Measurements from ENCODE around the gene DTX3L. TPM values are rescaled to one million over a fixed set of nuclear protein-coding genes. Genes with fewer than 3 reads are reported as not detected.

DTX3L gene
- total and polyA plus RNA-seq, 2 of the 13 experiments (the other 11 are each of a cell fraction or from before 2014, with no cell fraction given), result 2.5 to 10.9 TPM

DNA sequence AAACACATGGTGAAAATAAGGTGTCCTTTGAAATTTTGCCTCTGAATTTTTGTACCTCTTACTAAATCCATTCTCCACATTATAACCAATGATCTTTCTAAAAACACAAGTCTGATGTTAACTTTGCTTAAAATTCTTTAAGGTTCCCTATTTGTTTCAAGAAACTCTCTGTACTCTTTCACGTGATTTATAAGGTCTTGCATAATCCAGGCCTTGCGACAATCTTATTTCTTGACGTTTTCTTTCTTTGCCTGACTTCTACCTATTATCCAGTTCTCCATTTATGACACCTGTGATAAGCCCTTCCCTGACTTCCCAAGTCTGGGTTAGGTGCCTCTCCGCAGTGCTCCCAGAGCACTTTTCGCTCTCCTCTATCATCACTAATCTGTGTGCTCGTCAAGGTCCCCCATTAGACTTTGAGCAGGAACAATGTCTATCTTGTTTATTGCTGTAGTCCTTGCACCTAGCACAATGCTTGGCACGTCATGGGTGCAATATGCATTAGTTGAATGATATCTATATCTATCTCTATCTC, 25.1 kb upstream of the DTX3L start:
- H3K4me3 ChIP-seq (replicated peaks in 1 of 3; ENCODE audit: insufficient read depth in 1 of 3, low read depth in 2 of 3, low read length in 3 of 3), result no peak overlapping the region
- no peak overlapping the region for H3K27ac ChIP-seq (ENCODE audit: extremely low read length, insufficient read depth, low read length)
- BruUV-seq (replicated peaks), result no TSS peak
- DNase-seq (ENCODE audit: low spot score) (no peak), ATAC-seq (no peak), FAIRE-seq (no peak)
- intact Hi-C loops (cut with micrococcal nuclease; ENCODE audit: unreplicated experiment), result no loop called here
- no peak overlapping the region for H3K4me2 ChIP-seq (ENCODE audit: low read depth, low read length)
- 95% methylated on average over 7 of the region's 7 CpGs for WGBS (ENCODE audit: low lambda C conversion rate)
- no peak for TF ChIP-seq ZNF331 (CRISPR knock-in tag; IDR thresholded peaks at IDR 0.05)
- in situ Hi-C loops (cut with HindIII; ENCODE audit: extremely low pct_ligation_motif_present, low pct_unique_long_range_greater_than_20kb), result no loop called here
- H2AFZ ChIP-seq (ENCODE audit: low read length), result no peak overlapping the region
- no peaks in the 10 kb centered on the region for H3K27me3 ChIP-seq (ENCODE audit: control insufficient read depth in 1 of 2, insufficient read depth in 2 of 2, low read length in 2 of 2)
- H3K9ac ChIP-seq (ENCODE audit: insufficient read depth, low read depth, low read length), result no peak overlapping the region
- ChIA-PET POLR2A (no interaction called here), CTCF (ENCODE audit: low intra/inter-chr PET ratio, low total read pairs) (no interaction called here)
- H3K9me3 ChIP-seq (ENCODE audit: low read length), result no peaks in the 10 kb centered on the region
- no peaks in the 10 kb centered on the region for H3K36me3 ChIP-seq (replicated peaks in 1 of 2; ENCODE audit: control insufficient read depth in 1 of 2, insufficient read depth in 2 of 2, low read length in 2 of 2)
- no peaks in the 10 kb centered on the region for H3K79me2 ChIP-seq (ENCODE audit: insufficient read depth, low read length)
- no peaks in the 10 kb centered on the region for H4K20me1 ChIP-seq (ENCODE audit: insufficient read depth, low read length)
- H3K4me1 ChIP-seq (ENCODE audit: insufficient read depth, low read length), result no peaks in the 10 kb centered on the region

DNA sequence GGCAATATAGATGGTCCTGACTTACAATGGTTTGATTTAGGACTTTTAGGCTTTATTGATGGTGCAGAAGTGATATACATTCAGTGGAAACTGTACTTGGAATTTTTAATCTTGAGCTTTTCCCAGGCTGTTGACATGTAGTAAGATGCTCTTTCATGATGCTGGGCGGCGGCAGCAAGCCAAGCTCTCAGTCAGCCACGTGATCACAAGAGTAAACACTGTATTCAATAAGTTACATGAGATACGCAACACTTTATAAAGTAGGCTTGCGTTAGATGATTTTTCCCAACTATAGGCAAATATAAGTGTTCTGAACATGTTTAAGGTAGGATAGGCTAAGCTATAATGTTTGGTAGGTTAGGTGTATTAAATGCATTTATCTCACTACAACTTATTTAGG, 18.0 kb upstream of the DTX3L start:
- H3K27ac ChIP-seq (ENCODE audit: extremely low read length, insufficient read depth, low read length), result no peak overlapping the region
- no peak for FAIRE-seq
- POLR2A ChIA-PET, result no interaction called here
- no peak overlapping the region for H3K4me2 ChIP-seq (ENCODE audit: low read depth, low read length)
- no peaks in the 10 kb centered on the region for H3K79me2 ChIP-seq (ENCODE audit: insufficient read depth, low read length)
- in situ Hi-C loops (cut with HindIII; ENCODE audit: extremely low pct_ligation_motif_present, low pct_unique_long_range_greater_than_20kb), result no loop called here
- DNase-seq (ENCODE audit: low spot score), result no peak
- no peak overlapping the region for H2AFZ ChIP-seq (ENCODE audit: low read length)
- H3K4me1 ChIP-seq (ENCODE audit: insufficient read depth, low read length), result no peaks in the 10 kb centered on the region
- intact Hi-C loops (cut with micrococcal nuclease; ENCODE audit: unreplicated experiment), result no loop called here
- no peaks in the 10 kb centered on the region for H3K9me3 ChIP-seq (ENCODE audit: low read length)
- ATAC-seq, result no peak
- TF ChIP-seq BHLHE40 (IDR thresholded peaks at IDR 0.05; ENCODE audit: low read length) (no peak), ZNF446 (CRISPR knock-in tag; IDR thresholded peaks at IDR 0.05) (no peak)
- no peaks in the 10 kb centered on the region for H3K36me3 ChIP-seq (replicated peaks in 1 of 2; ENCODE audit: control insufficient read depth in 1 of 2, insufficient read depth in 2 of 2, low read length in 2 of 2)
- H3K9ac ChIP-seq (ENCODE audit: insufficient read depth, low read depth, low read length), result no peak overlapping the region
- H4K20me1 ChIP-seq (ENCODE audit: insufficient read depth, low read length), result no peaks in the 10 kb centered on the region
- no TSS peak for BruUV-seq (replicated peaks)
- no peaks in the 10 kb centered on the region for H3K27me3 ChIP-seq (ENCODE audit: control insufficient read depth in 1 of 2, insufficient read depth in 2 of 2, low read length in 2 of 2)
- CTCF ChIA-PET (ENCODE audit: low intra/inter-chr PET ratio, low total read pairs), result no interaction called here
- no peak overlapping the region for H3K4me3 ChIP-seq (replicated peaks in 1 of 3; ENCODE audit: insufficient read depth in 1 of 3, low read depth in 2 of 3, low read length in 3 of 3)
- WGBS (ENCODE audit: low lambda C conversion rate), result 93% methylated on average over 5 of the region's 5 CpGs

DNA sequence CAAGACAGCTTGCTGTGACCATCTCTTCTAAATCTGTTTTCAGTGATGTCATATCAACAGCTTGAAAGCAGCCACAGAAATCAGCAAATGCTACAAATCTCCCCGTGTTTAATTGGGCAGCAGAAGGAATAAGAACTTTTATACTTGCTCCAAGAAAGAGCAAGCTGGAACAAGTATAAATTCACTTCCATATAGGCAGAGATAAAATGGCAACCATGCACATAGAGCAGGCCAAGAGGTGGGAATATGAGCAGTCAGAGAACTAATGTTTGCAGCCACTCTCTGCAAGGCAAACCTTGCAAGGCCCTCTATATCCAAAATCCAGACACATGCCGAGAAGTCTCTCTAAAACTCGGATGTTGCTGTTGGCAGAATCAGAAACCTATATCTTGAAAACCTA, 16.1 kb upstream of the DTX3L start:
- intact Hi-C loops (cut with micrococcal nuclease; ENCODE audit: unreplicated experiment), result no loop called here
- Histone ChIP-seq H3K9ac (ENCODE audit: insufficient read depth, low read depth, low read length) (no peak overlapping the region), H3K27ac (ENCODE audit: extremely low read length, insufficient read depth, low read length) (no peak overlapping the region), H3K4me1 (ENCODE audit: insufficient read depth, low read length) (no peaks in the 10 kb centered on the region), H3K4me3 (replicated peaks in 1 of 3; ENCODE audit: insufficient read depth in 1 of 3, low read depth in 2 of 3, low read length in 3 of 3) (no peak overlapping the region), H2AFZ (ENCODE audit: low read length) (no peak overlapping the region), H3K79me2 (ENCODE audit: insufficient read depth, low read length) (no peaks in the 10 kb centered on the region), H3K27me3 (ENCODE audit: control insufficient read depth in 1 of 2, insufficient read depth in 2 of 2, low read length in 2 of 2) (no peaks in the 10 kb centered on the region), H3K36me3 (replicated peaks in 1 of 2; ENCODE audit: control insufficient read depth in 1 of 2, insufficient read depth in 2 of 2, low read length in 2 of 2) (no peaks in the 10 kb centered on the region), H4K20me1 (ENCODE audit: insufficient read depth, low read length) (no peaks in the 10 kb centered on the region), H3K4me2 (ENCODE audit: low read depth, low read length) (no peak overlapping the region), H3K9me3 (ENCODE audit: low read length) (no peaks in the 10 kb centered on the region)
- no peak for FAIRE-seq
- POLR2A ChIA-PET, result no interaction called here
- no peak for ATAC-seq
- in situ Hi-C loops (cut with HindIII; ENCODE audit: extremely low pct_ligation_motif_present, low pct_unique_long_range_greater_than_20kb), result no loop called here
- no TSS peak for BruUV-seq (replicated peaks)
- CTCF ChIA-PET (ENCODE audit: low intra/inter-chr PET ratio, low total read pairs), result no interaction called here
- no peak for DNase-seq (ENCODE audit: low spot score)
- WGBS (ENCODE audit: low lambda C conversion rate), result 73% methylated on average over 3 of the region's 3 CpGs
- TF ChIP-seq, protein P1, sequence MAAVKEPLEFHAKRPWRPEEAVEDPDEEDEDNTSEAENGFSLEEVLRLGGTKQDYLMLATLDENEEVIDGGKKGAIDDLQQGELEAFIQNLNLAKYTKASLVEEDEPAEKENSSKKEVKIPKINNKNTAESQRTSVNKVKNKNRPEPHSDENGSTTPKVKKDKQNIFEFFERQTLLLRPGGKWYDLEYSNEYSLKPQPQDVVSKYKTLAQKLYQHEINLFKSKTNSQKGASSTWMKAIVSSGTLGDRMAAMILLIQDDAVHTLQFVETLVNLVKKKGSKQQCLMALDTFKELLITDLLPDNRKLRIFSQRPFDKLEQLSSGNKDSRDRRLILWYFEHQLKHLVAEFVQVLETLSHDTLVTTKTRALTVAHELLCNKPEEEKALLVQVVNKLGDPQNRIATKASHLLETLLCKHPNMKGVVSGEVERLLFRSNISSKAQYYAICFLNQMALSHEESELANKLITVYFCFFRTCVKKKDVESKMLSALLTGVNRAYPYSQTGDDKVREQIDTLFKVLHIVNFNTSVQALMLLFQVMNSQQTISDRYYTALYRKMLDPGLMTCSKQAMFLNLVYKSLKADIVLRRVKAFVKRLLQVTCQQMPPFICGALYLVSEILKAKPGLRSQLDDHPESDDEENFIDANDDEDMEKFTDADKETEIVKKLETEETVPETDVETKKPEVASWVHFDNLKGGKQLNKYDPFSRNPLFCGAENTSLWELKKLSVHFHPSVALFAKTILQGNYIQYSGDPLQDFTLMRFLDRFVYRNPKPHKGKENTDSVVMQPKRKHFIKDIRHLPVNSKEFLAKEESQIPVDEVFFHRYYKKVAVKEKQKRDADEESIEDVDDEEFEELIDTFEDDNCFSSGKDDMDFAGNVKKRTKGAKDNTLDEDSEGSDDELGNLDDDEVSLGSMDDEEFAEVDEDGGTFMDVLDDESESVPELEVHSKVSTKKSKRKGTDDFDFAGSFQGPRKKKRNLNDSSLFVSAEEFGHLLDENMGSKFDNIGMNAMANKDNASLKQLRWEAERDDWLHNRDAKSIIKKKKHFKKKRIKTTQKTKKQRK (IDR thresholded peaks at IDR 0.05; ENCODE audit: low read length), result no peak
- TF ChIP-seq ZNF143 (CRISPR knock-in tag; IDR thresholded peaks at IDR 0.05) (no peak), ZFP37 (CRISPR knock-in tag; IDR thresholded peaks at IDR 0.05; ENCODE audit: borderline replicate concordance) (no peak)
- TF ChIP-seq, protein P2, sequence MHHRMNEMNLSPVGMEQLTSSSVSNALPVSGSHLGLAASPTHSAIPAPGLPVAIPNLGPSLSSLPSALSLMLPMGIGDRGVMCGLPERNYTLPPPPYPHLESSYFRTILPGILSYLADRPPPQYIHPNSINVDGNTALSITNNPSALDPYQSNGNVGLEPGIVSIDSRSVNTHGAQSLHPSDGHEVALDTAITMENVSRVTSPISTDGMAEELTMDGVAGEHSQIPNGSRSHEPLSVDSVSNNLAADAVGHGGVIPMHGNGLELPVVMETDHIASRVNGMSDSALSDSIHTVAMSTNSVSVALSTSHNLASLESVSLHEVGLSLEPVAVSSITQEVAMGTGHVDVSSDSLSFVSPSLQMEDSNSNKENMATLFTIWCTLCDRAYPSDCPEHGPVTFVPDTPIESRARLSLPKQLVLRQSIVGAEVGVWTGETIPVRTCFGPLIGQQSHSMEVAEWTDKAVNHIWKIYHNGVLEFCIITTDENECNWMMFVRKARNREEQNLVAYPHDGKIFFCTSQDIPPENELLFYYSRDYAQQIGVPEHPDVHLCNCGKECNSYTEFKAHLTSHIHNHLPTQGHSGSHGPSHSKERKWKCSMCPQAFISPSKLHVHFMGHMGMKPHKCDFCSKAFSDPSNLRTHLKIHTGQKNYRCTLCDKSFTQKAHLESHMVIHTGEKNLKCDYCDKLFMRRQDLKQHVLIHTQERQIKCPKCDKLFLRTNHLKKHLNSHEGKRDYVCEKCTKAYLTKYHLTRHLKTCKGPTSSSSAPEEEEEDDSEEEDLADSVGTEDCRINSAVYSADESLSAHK (CRISPR knock-in tag; IDR thresholded peaks at IDR 0.05; ENCODE audit: borderline replicate concordance), result no peak

Data from HepG2 (cell line).